ENCODE measurements around the gene SLC25A13. TPM values are rescaled to one million over a fixed set of nuclear protein-coding genes. Genes with fewer than 3 reads are reported as not detected.
"Not testable (repeated sequence)": the region's sequence is repeated elsewhere in the genome, so short reads cannot be mapped to it uniquely, and the experiment has no call there.

SLC25A13 gene
- total RNA-seq, 1 donor from 2014 or later = 25.3 TPM

GRCh38 chr7:96173781-96174180 is 148.1 kb downstream of the SLC25A13 start:
- H3K36me3 ChIP-seq = peaks cover 2 to 5% of the 10 kb centered on the region in 2 donors
- DNase-seq (ENCODE audit: extremely low spot score in 2 of 2) = no peak
- intact Hi-C loops (cut with DNase I) = no loop called here
- H3K27me3 ChIP-seq = no peaks in the 10 kb centered on the region
- TF ChIP-seq POLR2A (IDR thresholded peaks at IDR 0.05) (no peak), POLR2AphosphoS5 (IDR thresholded peaks at IDR 0.05; ENCODE audit: insufficient read depth in 1 of 2, low read depth in 1 of 2) (no peak), CTCF (IDR thresholded peaks at IDR 0.05) (no peak)
- H3K9me3 ChIP-seq = no peaks in the 10 kb centered on the region
- no peak overlapping the region for H3K27ac ChIP-seq
- no peak overlapping the region for H3K4me3 ChIP-seq
- H3K4me1 ChIP-seq = no peaks in the 10 kb centered on the region

- H3K27me3 ChIP-seq = no peaks in the 10 kb centered on the region
- no peak overlapping the region for H3K4me3 ChIP-seq
- no peaks in the 10 kb centered on the region for H3K36me3 ChIP-seq
- no peak for DNase-seq (ENCODE audit: extremely low spot score in 2 of 2)
- no peak overlapping the region for H3K27ac ChIP-seq
- intact Hi-C loops (cut with DNase I) = no loop called here
- H3K4me1 ChIP-seq = no peaks in the 10 kb centered on the region
- TF ChIP-seq POLR2A (IDR thresholded peaks at IDR 0.05) (no peak), CTCF (IDR thresholded peaks at IDR 0.05) (no peak), POLR2AphosphoS5 (IDR thresholded peaks at IDR 0.05; ENCODE audit: insufficient read depth in 1 of 2, low read depth in 1 of 2) (no peak)
- H3K9me3 ChIP-seq = no peaks in the 10 kb centered on the region
These were observed 152.5 kb downstream of the SLC25A13 start for GRCh38 chr7:96169439-96169838.

- TF ChIP-seq CTCF (IDR thresholded peaks at IDR 0.05) (no peak), POLR2AphosphoS5 (IDR thresholded peaks at IDR 0.05; ENCODE audit: insufficient read depth in 1 of 2, low read depth in 1 of 2) (no peak), POLR2A (IDR thresholded peaks at IDR 0.05) (no peak)
- H3K36me3 ChIP-seq = no peaks in the 10 kb centered on the region
- intact Hi-C loops (cut with DNase I) = no loop called here
- no peaks in the 10 kb centered on the region for H3K27me3 ChIP-seq
- H3K9me3 ChIP-seq = no peaks in the 10 kb centered on the region
- no peak overlapping the region for H3K27ac ChIP-seq
- no peak for DNase-seq (ENCODE audit: extremely low spot score in 2 of 2)
- no peak overlapping the region for H3K4me3 ChIP-seq
- no peaks in the 10 kb centered on the region for H3K4me1 ChIP-seq
These were observed 154.5 kb downstream of the SLC25A13 start for GRCh38 chr7:96167424-96167823.

GRCh38 chr7:96161897-96162296 is 160.0 kb downstream of the SLC25A13 start:
- intact Hi-C loops (cut with DNase I) = no loop called here
- Histone ChIP-seq H3K27ac (no peak overlapping the region), H3K9me3 (no peaks in the 10 kb centered on the region), H3K4me1 (no peaks in the 10 kb centered on the region), H3K27me3 (no peaks in the 10 kb centered on the region), H3K36me3 (no peaks in the 10 kb centered on the region), H3K4me3 (no peak overlapping the region)
- no peak for DNase-seq (ENCODE audit: extremely low spot score in 2 of 2)
- TF ChIP-seq POLR2A (IDR thresholded peaks at IDR 0.05) (no peak), CTCF (IDR thresholded peaks at IDR 0.05) (no peak), POLR2AphosphoS5 (IDR thresholded peaks at IDR 0.05; ENCODE audit: insufficient read depth in 1 of 2, low read depth in 1 of 2) (no peak)

- H3K27ac ChIP-seq = no peak overlapping the region
- H3K4me1 ChIP-seq = no peaks in the 10 kb centered on the region
- no peaks in the 10 kb centered on the region for H3K36me3 ChIP-seq
- intact Hi-C loops (cut with DNase I) = loop anchor here (5.0 kb wide), 1 partner anchor 1146 kb away; no protein-coding TSS in a partner anchor
- H3K27me3 ChIP-seq = no peaks in the 10 kb centered on the region
- no peak overlapping the region for H3K4me3 ChIP-seq
- no peak for DNase-seq (ENCODE audit: extremely low spot score in 2 of 2)
- no peak for TF ChIP-seq POLR2AphosphoS5 (IDR thresholded peaks at IDR 0.05; ENCODE audit: insufficient read depth in 1 of 2, low read depth in 1 of 2)
- no peak for TF ChIP-seq POLR2A (IDR thresholded peaks at IDR 0.05)
- no peak for TF ChIP-seq CTCF (IDR thresholded peaks at IDR 0.05)
- no peaks in the 10 kb centered on the region for H3K9me3 ChIP-seq
These were observed 164.0 kb downstream of the SLC25A13 start for GRCh38 chr7:96157856-96158255.

- H3K9me3 ChIP-seq; H3K27me3 ChIP-seq; H3K4me3 ChIP-seq; H3K27ac ChIP-seq; H3K36me3 ChIP-seq; H3K4me1 ChIP-seq; intact Hi-C loops (cut with DNase I); DNase-seq (ENCODE audit: extremely low spot score in 2 of 2): not testable (repeated sequence)
These were observed 167.4 kb downstream of the SLC25A13 start for GRCh38 chr7:96154506-96154905.

Data from vagina (tissue), 2 donors.